ENCODE measurements around the gene MYL9. TPM values are rescaled to one million over a fixed set of nuclear protein-coding genes. Genes with fewer than 3 reads are reported as not detected.

Gene MYL9
- total RNA-seq, 2 experiments from 2014 or later, result not detected

- intact Hi-C loops (cut with micrococcal nuclease; ENCODE audit: unreplicated experiment), result no loop called here
- Histone ChIP-seq H3K4me3 (ENCODE audit: low read depth, low read length, poor library complexity, severe bottlenecking) (no peak overlapping the region), H4K20me1 (ENCODE audit: insufficient read depth, low read length) (no peaks in the 10 kb centered on the region), H2AFZ (ENCODE audit: low read length) (no peak overlapping the region), H3K27ac (ENCODE audit: low read depth, low read length, poor library complexity, severe bottlenecking) (no peak overlapping the region), H3K36me3 (ENCODE audit: insufficient read depth, low read length) (peaks cover 83% of the 10 kb centered on the region), H3K4me1 (ENCODE audit: insufficient read depth, low read length, poor library complexity, severe bottlenecking) (no peaks in the 10 kb centered on the region), H3K9me2 (ENCODE audit: insufficient read depth, low read length) (no peaks in the 10 kb centered on the region), H3K9me3 (ENCODE audit: low read length) (no peaks in the 10 kb centered on the region), H3K79me2 (ENCODE audit: insufficient read depth, low read depth, low read length) (no peaks in the 10 kb centered on the region), H3K4me2 (ENCODE audit: low read length) (no peak overlapping the region)
- no TSS peak for BruUV-seq (replicated peaks)
- CTCF ChIA-PET (ENCODE audit: unreplicated experiment), result no interaction called here
- POLR2A ChIA-PET, result interaction anchor here (0.6 to 1.1 kb wide), 2 partner anchors 16 to 121 kb away, joined by 3 read pairs; no protein-coding TSS in a partner anchor
- no peak for TF ChIP-seq EZH2phosphoT487 (IDR thresholded peaks at IDR 0.05; ENCODE audit: borderline replicate concordance, low read depth, low read length)
- TF ChIP-seq CTCF (conservative IDR thresholded peaks at IDR 0.05; ENCODE audit: low read length), result no peak
- DNase-seq (ENCODE audit: low spot score), result no peak
These were observed 44.2 kb downstream of the MYL9 start for GRCh38 chr20:36585410-36586125.

- TF ChIP-seq CTCF (conservative IDR thresholded peaks at IDR 0.05; ENCODE audit: low read length) (no peak), EZH2phosphoT487 (IDR thresholded peaks at IDR 0.05; ENCODE audit: borderline replicate concordance, low read depth, low read length) (no peak)
These were observed 46.2 kb downstream of the MYL9 start for GRCh38 chr20:36587388-36588070.

More at GRCh38 chr20:36587388-36588070, 46.2 kb downstream of the MYL9 start:
- no peak overlapping the region for H2AFZ ChIP-seq (ENCODE audit: low read length)
- H4K20me1 ChIP-seq (ENCODE audit: insufficient read depth, low read length), result no peaks in the 10 kb centered on the region
- no peaks in the 10 kb centered on the region for H3K79me2 ChIP-seq (ENCODE audit: insufficient read depth, low read depth, low read length)
- no peak for DNase-seq (ENCODE audit: low spot score)
- POLR2A ChIA-PET, result interaction anchor here (0.6 to 0.9 kb wide), 3 partner anchors 11 to 106 kb away, joined by 3 to 5 read pairs (median 4); no protein-coding TSS in a partner anchor
- peaks cover 13% of the 10 kb centered on the region for H3K4me1 ChIP-seq (ENCODE audit: insufficient read depth, low read length, poor library complexity, severe bottlenecking)
- CTCF ChIA-PET (ENCODE audit: unreplicated experiment), result no interaction called here
- H3K4me3 ChIP-seq (ENCODE audit: low read depth, low read length, poor library complexity, severe bottlenecking), result no peak overlapping the region
- H3K9me2 ChIP-seq (ENCODE audit: insufficient read depth, low read length), result no peaks in the 10 kb centered on the region
- BruUV-seq (replicated peaks), result no TSS peak
- intact Hi-C loops (cut with micrococcal nuclease; ENCODE audit: unreplicated experiment), result no loop called here
- H3K36me3 ChIP-seq (ENCODE audit: insufficient read depth, low read length), result peaks cover 83% of the 10 kb centered on the region
- no peak overlapping the region for H3K27ac ChIP-seq (ENCODE audit: low read depth, low read length, poor library complexity, severe bottlenecking)
- H3K4me2 ChIP-seq (ENCODE audit: low read length), result no peak overlapping the region
- no peaks in the 10 kb centered on the region for H3K9me3 ChIP-seq (ENCODE audit: low read length)
